Measurements from ENCODE around the gene CLEC20A.

DNA sequence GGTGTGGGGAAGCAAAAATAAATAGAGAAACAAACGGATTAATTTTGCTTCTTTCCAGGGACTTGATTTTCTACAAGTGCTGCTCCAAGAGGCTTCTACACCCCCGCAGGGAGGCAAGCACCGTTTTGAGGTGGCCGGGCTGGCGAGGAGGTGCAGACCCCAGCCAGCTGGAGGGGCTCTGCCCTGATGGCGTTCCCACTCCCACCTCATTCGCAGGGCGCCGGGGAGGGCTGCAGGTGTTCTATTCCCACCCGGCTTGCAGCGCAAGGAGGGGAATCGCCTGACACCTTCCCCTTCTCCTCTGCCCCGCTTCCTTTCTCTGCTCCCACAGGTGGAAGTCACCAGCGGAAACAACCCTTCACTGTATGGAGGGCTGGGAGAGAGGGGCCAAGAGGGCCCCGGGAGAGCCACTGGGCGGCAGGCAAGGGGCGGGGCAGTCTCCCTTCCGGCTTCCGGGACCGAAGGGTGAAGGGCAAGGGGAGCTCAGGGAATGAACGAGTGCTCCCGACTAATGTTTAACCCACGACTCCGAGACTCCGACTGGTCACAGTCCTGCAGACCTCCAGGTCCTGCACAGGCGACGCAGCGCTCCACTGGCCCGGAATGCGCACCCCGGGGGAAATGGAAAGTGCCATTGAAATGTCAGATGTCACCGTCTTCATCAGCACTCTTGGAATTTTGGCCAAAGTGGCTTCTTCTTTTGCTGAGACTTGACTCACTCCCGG, 45.2 kb upstream of the CLEC20A start:
- TF ChIP-seq, protein P1, sequence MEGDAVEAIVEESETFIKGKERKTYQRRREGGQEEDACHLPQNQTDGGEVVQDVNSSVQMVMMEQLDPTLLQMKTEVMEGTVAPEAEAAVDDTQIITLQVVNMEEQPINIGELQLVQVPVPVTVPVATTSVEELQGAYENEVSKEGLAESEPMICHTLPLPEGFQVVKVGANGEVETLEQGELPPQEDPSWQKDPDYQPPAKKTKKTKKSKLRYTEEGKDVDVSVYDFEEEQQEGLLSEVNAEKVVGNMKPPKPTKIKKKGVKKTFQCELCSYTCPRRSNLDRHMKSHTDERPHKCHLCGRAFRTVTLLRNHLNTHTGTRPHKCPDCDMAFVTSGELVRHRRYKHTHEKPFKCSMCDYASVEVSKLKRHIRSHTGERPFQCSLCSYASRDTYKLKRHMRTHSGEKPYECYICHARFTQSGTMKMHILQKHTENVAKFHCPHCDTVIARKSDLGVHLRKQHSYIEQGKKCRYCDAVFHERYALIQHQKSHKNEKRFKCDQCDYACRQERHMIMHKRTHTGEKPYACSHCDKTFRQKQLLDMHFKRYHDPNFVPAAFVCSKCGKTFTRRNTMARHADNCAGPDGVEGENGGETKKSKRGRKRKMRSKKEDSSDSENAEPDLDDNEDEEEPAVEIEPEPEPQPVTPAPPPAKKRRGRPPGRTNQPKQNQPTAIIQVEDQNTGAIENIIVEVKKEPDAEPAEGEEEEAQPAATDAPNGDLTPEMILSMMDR (IDR thresholded peaks at IDR 0.05): no peak
- TF ChIP-seq POLR2A (IDR thresholded peaks at IDR 0.05): no peak

All from adrenal gland (tissue), 5 donors.